HG03095 (cell line): ENCODE results near the gene ARMC2.
"Not testable (repeated sequence)": the region's sequence is repeated elsewhere in the genome, so short reads cannot be mapped to it uniquely, and the experiment has no call there.

ENCODE experiments used
- ATAC-seq: cut with Tn5 transposase; IDR thresholded peaks from one replicate; pipeline ENCODE4 v1.9.1; 2021; ENCODE audit warnings: moderate library complexity; ENCODE audit not compliant: unreplicated experiment

Gene ARMC2

DNA sequence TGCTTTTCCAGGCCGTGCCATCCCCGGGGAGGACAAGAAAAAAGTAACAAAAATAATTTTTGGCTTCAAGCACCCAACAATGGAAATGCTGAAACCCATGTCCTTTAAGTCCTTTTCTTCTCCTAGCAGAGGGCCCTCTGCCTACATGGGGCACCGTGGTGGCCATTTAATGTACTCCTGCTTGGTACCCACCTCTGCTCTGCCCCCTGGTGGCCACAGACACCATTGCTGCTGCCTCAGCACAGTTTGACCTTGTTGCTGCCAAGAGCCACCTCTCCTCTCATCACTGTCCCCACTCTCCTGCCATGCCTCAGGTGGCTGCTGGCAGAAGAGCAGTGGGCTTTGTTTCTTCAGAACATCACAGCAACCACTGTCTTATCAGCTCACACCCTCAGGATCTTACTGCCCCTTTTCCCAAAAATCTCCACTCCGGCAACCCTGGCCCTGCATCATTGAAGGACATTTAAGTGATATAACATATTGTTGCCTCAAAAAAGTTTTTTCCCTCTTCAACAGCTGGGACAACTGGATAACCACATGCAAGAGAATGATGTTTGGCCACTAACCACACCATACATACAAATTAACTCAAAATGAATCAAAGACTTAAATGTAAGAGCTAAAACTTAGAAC, 12.9 kb upstream of the ARMC2 start:
- ATAC-seq, result no peak

DNA sequence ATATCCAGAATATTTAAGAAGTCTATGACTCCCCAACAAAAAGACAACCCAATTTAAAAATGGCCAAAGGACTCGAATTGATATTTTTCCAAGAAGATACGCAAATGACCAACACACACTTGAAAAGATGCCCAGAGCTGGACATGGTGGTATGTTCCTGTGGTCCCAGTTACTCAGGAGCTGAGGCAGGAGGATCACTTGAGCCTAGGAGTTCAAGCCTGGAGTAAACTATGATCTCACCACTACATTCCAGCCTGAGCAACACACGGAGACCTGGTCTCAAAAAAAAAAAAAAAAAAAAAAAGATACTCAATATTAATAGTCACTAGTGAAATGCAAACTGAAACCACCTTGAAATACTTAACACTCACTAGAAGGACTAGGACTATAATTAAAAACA, 12.2 kb upstream of the ARMC2 start:
- ATAC-seq, result no peak

DNA sequence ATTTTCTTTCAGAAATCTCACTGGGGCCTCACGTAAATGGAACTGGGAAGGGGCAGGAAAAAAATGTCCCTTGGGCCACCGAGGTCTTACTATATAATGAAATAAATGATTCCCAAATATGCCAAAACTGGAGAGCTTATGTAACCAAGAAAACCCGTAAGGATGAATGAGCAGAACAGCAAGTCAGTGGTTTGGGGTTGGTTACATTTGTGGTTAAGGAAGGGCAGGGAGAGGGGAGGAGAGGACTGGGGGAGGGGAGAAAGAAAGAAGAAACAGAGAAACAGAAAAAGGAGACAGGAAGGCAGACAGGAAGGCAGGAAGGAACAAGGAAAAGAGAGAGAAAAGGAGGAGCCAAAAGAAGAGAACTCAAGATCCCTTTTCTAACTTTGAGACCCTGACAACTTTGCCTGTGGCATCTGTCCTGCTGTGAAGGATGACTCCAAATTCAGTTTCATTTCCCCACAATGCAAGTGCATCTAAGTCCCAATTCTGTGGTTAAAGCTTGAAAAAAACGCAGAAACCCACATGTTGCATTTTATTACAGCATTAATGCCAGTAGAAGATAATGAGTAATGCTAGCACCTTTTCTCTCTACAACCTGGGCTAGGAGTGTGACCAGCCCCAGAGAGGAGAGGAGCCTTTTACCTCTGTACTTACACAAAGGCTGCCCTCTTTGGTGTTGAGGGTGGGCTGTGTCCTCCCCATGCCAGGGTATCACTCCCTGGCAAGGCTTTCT, 10.8 kb upstream of the ARMC2 start:
- no peak for ATAC-seq

DNA sequence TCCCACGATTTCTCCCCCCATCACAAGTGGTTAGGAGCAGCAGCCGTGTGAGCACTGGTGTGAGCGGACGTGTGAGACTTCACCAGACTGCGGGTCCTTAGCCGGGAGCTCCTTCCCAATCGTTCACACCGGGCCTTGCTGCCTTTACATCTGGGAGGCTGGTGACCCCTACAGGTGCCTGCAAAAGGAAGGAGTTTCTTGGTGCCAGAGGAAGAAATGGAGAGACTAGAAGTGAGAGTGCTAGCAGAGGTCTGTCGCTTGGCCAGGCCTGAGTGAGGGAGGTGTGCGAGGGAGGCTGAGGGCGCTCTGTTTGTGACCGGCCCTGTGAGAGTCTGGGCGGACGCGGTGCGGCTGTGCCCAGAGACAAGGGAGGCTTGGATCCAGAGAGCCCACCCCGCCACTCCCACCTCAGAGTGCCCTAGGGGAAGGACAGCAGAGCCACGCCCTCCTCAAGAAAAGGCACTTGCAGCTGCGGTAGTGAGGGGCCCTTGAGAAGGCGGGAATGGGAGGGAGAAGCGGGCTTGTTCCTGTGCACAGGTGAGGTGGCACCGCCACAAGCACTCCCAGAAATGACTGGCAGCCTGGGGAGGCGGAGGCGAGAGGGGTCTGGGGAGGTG, 10.0 kb upstream of the ARMC2 start:
- ATAC-seq, result no peak

DNA sequence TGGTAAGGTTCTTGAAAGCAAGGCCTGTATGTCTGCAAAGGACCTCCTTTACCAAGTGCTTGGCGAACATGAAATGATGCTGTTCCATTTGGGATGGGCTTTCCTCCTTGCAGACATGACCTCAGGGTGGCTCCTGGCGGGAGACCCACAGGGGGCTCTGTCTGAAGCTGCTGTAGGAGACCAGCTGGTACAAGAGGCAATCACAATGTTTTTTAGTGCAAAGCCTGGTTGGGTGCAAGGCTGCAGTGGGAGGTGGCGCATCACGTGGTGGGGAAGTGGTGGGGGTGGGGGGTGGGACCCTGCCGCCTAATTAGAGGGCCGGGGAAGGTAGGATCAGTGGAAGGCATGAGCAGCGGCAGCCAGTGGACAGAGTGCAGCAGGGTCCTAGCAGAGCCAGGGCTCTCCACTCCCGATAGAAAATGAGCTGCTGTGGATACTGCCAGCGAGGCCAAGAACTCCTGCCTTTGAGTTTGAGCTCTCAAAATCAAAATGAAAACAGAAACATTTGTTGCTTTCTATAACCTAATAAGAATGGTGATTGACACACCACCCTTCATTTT, 9.1 kb upstream of the ARMC2 start:
- no peak for ATAC-seq

DNA sequence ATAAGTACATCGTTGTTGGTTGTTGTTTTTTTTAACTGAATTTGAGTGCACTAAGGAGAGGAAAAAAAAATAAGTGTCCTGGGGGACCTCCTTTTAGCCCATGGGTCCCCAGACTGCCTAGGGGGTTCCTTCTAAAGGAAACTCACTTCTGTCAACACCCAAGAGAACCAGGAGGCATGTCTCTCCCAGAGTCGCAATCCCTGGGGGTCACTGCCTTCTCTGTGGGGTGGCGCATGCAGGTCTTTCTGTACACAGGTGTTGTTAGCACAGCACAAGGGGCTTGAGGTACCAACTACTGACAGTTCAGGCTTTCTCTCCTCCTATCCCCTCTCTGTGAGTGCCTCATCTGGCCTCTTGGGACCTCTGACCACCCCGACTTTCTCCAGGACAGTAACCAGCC, 7.3 kb upstream of the ARMC2 start:
- no peak for ATAC-seq

DNA sequence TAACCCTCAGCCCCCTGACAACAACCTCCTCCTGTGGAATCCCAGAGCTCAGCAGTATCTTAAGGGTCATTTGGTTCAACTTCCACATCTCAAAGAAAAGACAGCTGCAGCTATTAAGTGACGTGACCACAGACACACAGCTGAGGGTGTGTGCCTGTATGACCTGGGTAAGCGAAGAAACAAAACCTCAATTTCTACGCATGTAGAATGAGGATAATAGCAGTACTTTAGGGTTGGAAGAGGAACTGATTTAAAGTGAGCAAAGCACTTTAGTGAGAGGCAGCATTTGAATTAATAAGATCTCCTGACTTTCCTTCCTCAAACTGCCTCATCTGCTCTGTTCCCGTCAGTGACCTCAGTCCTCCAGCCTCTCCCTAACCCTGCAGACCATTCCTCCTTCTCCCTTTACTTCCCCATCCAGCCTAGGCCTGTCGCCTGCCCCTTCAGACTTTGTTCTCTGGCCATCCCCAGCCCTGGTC, 6.8 kb upstream of the ARMC2 start:
- ATAC-seq, result no peak

DNA sequence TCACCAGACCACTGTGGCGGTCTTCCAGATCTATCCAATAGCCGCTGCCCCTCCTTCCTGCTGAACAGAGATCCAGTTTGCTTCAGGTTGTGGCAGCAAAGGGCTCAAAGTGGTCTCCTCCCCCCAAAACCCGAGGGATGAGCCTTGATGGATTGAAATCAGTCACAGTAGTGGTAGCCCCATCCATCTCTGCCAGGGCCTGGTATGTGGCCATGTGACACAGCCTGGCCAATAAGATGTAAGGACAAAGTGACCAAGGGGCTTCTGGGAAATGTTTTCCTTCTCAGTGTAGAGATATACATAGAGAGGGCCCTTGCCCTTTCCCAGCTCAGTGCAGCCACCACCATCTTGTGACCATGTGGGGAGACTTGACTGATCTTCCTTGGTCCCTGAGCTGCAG, 4.1 kb upstream of the ARMC2 start:
- no peak for ATAC-seq

DNA sequence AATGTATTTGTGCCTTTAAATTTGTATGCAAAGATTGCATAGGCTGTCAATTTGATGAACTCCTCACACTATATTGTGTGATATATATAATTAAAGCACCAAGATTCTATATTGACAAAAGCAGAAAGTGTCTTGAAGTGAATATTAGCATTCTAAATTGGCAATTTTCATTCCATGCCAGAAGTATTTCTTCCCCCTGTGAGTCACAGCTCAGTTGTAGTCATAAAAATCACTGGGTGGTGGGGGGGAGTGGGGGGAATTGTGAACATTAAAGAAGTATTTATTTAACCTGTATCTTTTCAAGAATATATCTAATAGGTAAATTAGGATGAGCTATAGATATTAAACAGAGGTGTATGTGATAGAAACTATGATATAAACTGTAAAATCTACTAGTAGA, 3.1 kb upstream of the ARMC2 start:
- no peak for ATAC-seq

DNA sequence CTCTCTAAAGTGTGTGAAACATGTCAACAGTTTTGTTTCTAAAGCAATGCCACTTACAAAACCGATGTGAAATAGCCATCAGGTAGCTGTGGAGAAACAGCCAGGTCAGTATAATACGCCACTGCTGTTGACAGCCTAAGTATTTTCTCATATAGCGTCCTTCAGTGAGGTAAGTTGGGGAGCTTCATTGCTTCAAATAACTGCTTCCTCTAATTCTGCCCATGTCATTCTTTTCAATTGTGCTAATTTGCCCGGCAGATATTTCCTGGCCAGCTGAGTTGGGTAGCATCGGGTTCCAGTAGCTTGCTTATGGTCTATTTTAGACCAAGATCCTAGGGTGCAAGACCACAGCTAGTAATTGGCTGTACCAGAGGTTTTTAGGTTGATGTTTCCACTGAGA, 2.1 kb upstream of the ARMC2 start:
- no peak for ATAC-seq

DNA sequence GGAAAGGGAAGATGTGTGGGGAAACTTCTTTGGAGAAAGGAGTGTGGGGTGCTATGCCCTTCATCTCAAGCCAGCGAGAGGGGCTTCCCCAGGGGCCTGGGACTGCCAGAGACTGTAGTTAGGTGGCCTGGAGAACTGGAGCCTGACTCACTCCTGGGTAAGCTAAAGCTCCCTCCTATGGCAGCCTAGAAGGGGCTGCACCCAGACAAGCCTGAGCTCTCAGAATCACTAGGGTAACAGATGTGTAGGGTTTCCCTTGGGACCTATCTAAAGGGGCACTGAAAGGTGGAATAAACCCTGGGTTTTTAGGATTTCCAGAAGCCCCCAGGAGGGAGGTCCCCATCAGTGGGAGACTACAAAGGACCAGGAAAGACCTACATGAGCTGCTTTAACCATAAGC, 1.6 kb upstream of the ARMC2 start:
- ATAC-seq, result no peak

DNA sequence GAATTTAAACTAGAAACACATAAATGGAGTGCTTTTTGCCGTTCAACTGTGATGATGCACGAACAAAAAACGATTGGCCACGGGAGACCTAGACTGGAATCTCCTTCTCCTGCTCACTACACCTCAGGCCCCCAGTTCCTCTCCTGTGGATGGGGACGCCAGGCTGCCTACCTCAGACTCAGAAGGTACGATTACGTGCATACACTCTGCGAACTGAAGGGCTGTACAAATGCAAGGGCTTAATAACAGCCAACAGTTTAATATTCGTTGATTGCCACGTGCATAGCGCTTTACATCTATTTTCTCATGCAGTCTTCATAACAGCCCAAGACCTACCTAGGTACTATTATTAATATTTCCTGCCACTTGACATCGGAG, 495 bp upstream of the ARMC2 start:
- no peak for ATAC-seq

DNA sequence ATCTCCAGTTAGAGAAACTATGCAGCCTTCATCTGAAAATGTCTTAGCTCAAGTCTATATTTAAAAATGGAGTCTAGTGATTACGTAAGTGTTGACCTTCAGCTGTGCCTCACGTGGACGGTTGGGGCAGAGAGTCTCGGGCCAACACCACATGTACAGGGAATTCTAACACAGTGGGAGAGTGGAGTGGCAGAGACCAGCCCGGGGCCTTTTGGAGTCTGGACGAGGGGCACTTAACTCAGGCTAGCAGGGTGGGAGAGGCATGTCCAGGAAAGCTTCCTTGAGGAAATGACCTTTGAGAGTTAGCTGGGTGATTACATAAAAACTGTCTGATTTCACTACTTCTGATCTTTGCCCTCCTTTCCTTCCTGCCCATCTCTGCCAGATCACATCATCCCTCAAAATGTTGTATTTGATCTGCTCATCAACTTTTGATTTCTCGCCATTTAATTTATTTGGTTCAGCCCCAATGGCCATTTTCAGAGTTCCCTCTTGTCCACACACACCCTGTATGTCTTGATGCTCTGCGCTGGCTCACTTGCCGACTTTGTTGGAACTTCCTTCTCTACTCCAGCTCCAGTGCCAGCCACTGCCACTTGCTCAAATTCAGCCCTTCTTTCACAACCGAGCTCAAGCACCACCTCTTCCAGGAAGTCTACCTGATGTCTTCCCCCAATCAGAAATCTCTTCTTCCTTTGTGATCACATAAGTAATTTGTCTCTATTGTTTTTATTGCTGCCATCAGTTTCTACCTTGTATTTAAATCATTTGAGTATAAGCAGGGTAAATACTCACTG, 2.6 kb downstream of the ARMC2 start:
- ATAC-seq, result no peak

DNA sequence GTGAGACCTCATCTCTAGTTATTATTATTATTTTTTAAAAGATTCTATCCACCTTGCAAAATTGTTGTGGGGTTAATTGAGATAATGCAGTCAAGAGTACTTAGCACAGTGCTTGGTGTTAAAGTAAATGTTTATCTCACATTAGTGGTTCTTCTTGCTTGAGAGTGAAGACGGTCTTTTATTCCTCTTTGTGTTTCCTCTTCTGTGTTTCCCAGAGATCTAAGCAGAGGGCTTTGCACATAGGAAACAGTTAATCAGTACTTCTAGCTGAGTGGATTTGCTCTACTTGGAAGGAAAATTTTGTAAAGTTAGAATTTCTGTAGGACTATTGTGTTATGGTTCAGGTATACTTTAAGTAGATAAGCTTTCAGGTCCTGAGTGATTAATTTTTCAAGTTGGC, 3.5 kb downstream of the ARMC2 start:
- ATAC-seq, result no peak

DNA sequence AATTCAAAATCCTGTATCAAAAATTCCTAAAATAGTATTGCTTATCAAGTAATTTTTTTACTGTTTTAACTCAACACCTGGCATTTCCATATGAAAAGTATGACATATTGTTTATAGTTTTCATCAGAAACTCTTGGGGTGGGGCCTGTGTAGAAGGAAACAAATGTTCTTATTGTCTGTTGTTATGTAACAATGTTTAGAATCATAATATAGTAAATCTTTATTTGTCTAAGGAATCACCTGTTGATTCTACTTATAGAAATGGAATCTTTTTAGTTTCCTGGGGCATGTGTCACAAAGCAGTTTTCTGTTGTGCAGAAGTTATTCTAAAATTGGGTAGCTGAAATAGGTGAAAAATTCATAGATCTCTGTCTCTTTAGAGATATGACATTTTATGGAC, 4.9 kb downstream of the ARMC2 start:
- no peak for ATAC-seq

DNA sequence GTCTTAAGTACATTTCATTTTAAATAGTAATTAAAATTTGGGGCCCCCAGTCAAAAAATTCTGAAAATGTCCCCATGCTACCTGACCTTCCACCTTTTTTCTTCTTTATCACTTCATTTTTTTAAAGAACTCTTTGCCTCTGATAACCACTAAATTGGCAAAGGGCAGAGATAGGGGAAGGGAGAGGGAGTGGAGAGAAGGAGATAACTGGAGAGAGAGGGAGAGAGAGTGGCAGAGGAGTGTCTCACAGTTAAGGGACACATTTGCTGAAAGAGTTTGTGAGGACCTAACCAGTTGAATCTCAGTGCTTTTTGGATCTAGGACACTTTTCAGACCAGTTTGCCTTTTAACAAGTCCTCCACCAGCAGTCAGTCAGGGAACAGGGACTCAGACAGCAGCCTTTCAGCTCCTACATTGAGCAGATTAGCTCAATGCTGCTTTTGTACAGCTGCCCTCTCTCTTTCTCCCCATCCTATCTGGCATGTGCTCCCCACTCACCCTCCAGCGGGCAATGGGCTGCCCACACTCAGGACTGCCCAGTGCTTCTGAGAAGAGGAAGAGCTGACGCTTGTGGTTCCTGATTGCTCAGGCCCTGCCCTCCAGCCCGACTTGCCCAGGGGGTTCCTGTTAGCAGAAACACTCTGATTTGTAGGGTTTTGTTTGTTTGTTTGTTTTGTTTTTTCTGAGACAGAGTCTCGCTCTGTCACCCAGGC, 14.4 kb downstream of the ARMC2 start:
- ATAC-seq, result no peak

DNA sequence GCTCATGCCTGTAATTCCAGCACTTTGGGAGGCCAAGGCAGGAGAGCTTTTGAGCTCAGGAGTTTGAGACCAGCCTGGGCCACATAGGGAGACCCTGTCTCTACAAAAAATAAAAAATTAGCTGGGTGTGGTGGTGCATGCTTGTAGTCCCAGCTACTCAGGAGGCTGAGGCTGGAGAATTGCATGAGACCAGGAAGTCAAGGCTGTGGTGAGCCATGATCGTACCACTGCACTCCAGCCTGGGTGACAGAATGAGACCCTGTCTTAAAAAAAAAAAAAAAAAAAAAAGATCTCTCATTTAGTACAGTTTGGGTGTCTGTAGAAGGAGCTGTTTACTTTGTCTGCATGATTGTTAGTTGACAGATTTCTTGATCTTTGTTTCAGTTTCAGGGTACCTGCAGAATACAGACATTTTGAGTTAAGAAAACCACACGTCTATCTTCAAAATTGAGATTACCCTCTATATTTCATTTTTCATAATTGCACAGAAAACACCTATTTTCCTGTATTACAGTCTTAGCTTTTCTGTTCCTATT, 17.6 kb downstream of the ARMC2 start:
- ATAC-seq, result not testable (repeated sequence)

DNA sequence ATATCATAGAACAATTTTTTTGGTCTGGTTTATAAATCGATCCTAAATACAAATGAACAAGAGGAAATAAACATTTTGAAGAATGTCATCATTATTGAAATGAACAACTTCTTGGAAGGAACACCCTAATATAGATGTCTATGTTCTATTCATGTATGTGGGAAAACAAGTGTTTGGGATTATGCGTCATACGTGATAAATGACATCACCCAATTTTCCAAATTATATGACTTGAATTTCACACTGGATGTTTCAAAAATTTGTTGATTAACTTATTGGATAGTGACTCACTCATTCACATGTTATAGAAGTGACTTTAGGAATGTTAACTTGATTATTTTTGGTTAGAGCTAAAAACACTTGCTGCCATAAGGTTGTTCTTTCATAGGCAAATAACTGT, 18.6 kb downstream of the ARMC2 start:
- ATAC-seq, result no peak

DNA sequence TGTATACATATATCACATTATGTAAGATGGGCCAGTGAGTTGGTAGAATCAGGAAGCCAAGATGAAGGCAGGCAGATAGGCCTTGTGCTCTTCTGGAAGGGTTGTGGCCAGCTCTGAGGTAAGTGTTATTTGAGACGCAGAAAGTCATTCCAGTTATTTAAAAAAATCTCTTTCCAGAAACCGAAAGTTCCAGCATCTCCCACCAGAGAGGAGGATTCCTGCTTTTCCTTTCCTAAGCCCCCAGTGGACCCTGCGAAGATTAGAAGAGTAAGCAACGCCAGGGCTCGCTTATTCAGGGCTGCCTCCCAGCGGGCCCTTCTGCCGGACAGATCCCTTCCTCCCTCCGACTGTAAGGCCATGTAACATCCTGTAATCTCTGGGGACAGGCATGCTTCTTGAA, 20.4 kb downstream of the ARMC2 start:
- no peak for ATAC-seq

DNA sequence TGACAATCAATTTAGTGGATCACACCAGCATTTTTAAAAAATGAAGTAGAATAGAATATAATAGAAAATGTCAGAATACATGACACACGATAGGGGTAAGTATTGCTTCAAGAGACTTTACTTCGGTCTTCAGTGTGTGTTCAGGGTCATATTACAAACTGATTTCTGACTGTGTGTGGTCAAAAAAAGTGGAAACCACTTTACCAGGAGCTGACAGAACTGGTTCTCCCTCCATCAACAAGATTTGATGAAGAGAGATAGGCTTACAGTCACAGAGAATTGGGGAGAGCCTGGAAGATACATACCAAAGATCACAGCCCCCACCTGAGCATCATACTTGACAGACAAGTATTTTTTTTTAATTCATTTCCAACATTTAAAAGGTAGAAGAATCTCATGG, 21.7 kb downstream of the ARMC2 start:
- no peak for ATAC-seq
